Mammary epithelial cell (primary cell): ENCODE results near the gene KRT71.

Experiments used
- EZH2 ChIP-seq: IDR thresholded peaks from 2 replicates; pipeline ENCODE4 v1.6.1; 2012; ENCODE audit warnings: low read length, inconsistent platforms, borderline replicate concordance
- TF ChIP-seq, protein P1 (sequence below), 2 donors: IDR thresholded peaks in 1 of 2; conservative IDR thresholded peaks in 1 of 2; 2 replicates each; pipeline ENCODE4 v1.5.1; 2011 to 2012; ENCODE audit warnings: inconsistent platforms in 2 of 2, low read length in 2 of 2, mild to moderate bottlenecking in 2 of 2, control low read depth in 1 of 2, low read depth in 1 of 2; ENCODE audit not compliant: insufficient read depth in 1 of 2; ENCODE audit errors: extremely low read depth in 1 of 2

GRCh38 chr12:52533686-52534470, 19.1 kb downstream of the KRT71 start:
- TF ChIP-seq, protein P1, sequence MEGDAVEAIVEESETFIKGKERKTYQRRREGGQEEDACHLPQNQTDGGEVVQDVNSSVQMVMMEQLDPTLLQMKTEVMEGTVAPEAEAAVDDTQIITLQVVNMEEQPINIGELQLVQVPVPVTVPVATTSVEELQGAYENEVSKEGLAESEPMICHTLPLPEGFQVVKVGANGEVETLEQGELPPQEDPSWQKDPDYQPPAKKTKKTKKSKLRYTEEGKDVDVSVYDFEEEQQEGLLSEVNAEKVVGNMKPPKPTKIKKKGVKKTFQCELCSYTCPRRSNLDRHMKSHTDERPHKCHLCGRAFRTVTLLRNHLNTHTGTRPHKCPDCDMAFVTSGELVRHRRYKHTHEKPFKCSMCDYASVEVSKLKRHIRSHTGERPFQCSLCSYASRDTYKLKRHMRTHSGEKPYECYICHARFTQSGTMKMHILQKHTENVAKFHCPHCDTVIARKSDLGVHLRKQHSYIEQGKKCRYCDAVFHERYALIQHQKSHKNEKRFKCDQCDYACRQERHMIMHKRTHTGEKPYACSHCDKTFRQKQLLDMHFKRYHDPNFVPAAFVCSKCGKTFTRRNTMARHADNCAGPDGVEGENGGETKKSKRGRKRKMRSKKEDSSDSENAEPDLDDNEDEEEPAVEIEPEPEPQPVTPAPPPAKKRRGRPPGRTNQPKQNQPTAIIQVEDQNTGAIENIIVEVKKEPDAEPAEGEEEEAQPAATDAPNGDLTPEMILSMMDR (conservative IDR thresholded peaks at IDR 0.05 in 1 of 2, IDR thresholded peaks at IDR 0.05 in 1 of 2; ENCODE audit: extremely low read depth in 1 of 2, insufficient read depth in 1 of 2, low read depth in 1 of 2, low read length in 2 of 2): no peak
- TF ChIP-seq EZH2: no peak
